GM06990 (cell line): Measurements from ENCODE around the gene GTPBP4.

Source experiments
- DNase-seq: peaks from one replicate; pipeline ENCODE4 v3.0.0-alpha.2; 2011; ENCODE audit not compliant: insufficient read length; ENCODE audit errors: extremely low read depth
- H3K27me3 ChIP-seq: replicated peaks from 2 replicates; pipeline ENCODE4 v1.6.0; 2011; ENCODE audit warnings: low read length; ENCODE audit not compliant: control insufficient read depth, insufficient read depth
- H3K36me3 ChIP-seq: 2 replicates; pipeline ENCODE4 v1.5.1; 2011; ENCODE audit warnings: low read length; ENCODE audit not compliant: control insufficient read depth, insufficient read depth
- H3K4me3 ChIP-seq: replicated peaks from 2 replicates; pipeline ENCODE4 v1.5.1; 2011; ENCODE audit warnings: low read depth, mild to moderate bottlenecking, control low read depth, low read length
- CTCF ChIP-seq: IDR thresholded peaks from 2 replicates; pipeline ENCODE4 v1.5.1; 2011; ENCODE audit warnings: low read length, control low read depth, mild to moderate bottlenecking, inconsistent platforms; ENCODE audit not compliant: insufficient read depth, poor library complexity, severe bottlenecking

The GTPBP4 gene

DNA sequence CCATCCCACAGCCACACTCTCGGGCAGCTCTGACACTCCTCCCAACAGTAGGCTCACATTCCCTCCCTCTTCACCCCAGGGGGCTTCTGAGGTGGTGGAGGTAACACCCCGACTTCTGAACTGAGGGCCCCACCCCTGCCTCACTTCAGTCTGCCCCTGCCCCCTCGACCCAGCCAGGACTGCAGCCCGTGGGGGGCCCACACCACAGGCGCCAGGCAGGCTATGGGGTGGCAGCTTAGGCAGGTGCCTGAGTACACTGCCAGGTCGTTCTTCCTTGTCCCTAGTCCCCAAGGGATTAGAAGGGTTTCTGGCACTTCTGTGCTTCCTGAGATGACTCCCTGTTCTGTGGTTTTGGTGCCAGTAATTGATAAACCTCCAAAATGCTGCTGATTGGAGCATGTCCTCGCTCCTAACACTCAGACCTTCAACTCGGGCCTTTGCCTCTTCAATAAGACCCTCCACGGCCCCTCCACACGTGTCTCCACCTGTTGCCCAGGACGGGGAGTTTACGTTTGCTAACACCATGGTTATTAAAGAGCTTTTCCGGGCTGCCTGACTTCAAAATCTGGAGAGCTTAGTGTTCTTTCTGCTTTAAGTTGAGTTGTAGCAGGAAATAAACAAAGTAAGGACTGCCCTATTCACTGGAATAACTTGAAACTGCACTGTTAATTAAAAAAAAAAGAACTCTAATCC lies 33.0 kb upstream of the GTPBP4 start:
- DNase-seq: no peak
- H3K4me3 ChIP-seq: no peak overlapping the region
- H3K27me3 ChIP-seq: no peaks in the 10 kb centered on the region
- no peak for TF ChIP-seq CTCF
- no peaks in the 10 kb centered on the region for H3K36me3 ChIP-seq

GRCh38 chr10:955820-956217 lies 32.4 kb upstream of the GTPBP4 start:
- no peaks in the 10 kb centered on the region for H3K36me3 ChIP-seq
- no peak for TF ChIP-seq CTCF
- no peaks in the 10 kb centered on the region for H3K27me3 ChIP-seq
- DNase-seq: no peak
- no peak overlapping the region for H3K4me3 ChIP-seq

DNA sequence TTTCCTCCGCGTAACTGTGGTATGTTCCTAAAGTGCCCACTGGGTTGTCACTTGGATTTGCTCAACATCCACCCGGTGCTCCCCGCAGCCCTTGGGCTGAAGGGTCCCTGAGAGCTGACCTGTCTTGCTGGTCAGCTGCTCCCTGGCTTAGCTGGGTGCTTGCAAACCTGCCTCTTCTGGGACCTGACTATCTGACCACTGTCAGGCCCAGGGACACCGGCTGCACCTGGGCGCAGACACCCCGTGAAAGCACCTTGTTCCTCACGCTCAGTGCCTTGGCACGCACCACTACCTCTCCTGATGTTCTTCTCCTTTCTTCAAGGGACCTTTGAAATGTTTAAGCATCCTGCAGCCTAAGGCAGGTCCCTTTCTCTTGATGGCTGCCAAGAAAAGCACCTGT lies 30.1 kb upstream of the GTPBP4 start:
- H3K27me3 ChIP-seq: no peaks in the 10 kb centered on the region
- H3K36me3 ChIP-seq: no peaks in the 10 kb centered on the region
- DNase-seq: no peak
- no peak for TF ChIP-seq CTCF
- H3K4me3 ChIP-seq: no peak overlapping the region

DNA sequence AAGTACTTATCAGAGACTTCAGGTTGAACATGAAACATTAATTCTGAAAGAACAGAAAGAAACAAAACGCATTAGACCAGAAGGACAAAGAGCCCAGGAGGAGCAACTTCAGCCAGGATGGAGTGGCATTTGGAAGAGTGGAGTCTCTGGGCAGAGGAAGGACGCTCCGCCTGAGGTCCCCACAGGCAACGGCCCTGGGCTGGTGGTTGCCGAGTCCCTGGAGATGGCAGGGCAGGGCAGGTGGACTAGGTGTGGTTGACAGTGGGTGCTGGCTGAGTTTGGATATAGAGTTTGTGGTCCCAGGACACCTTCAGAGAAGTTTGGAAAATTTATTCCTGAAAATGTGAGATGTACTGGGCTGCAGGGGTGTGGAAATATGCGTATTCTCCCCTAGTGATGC lies 29.4 kb upstream of the GTPBP4 start:
- Histone ChIP-seq H3K36me3 (no peaks in the 10 kb centered on the region), H3K27me3 (no peaks in the 10 kb centered on the region), H3K4me3 (no peak overlapping the region)
- no peak for TF ChIP-seq CTCF
- no peak for DNase-seq

- H3K36me3 ChIP-seq: no peaks in the 10 kb centered on the region
- no peaks in the 10 kb centered on the region for H3K27me3 ChIP-seq
- TF ChIP-seq CTCF: no peak
- no peak overlapping the region for H3K4me3 ChIP-seq
- no peak for DNase-seq
Measured at GRCh38 chr10:962342-962741, 25.9 kb upstream of the GTPBP4 start.

- no peaks in the 10 kb centered on the region for H3K27me3 ChIP-seq
- DNase-seq: no peak
- H3K4me3 ChIP-seq: no peak overlapping the region
- no peaks in the 10 kb centered on the region for H3K36me3 ChIP-seq
- no peak for TF ChIP-seq CTCF
Measured at GRCh38 chr10:963186-963585, 25.0 kb upstream of the GTPBP4 start.
